HepG2 (cell line): ENCODE measurements around the gene PARN. TPM values are rescaled to one million over a fixed set of nuclear protein-coding genes. Genes with fewer than 3 reads are reported as not detected.

Experiments used
- ATAC-seq: fragments of 200-7000 bp; cut with Tn5 transposase; 3 replicates; pipeline ENCODE4 v1.9.1; 2020; ENCODE audit warnings: mild to moderate bottlenecking, moderate library complexity
- BruUV-seq: library from RNA; stranded (reverse); fragments of 400-500 nt; replicated peaks from 2 replicates; lab custom pipeline; 2021; lab: Mats Ljungman, UMichigan
- CTCF ChIA-PET: fragments of 300-600 bp; formaldehyde crosslinking; extraction: SDS; loops from one replicate; lab custom pipeline; 2021; ENCODE audit warnings: low total read pairs, inconsistent platforms, low intra/inter-chr PET ratio; lab: Yijun Ruan, JAX
- POLR2A ChIA-PET: fragments of 350-600 bp; sonication (Branson Sonifier 250); formaldehyde crosslinking; loops from one replicate; lab custom pipeline; 2020; ENCODE audit warnings: antibody characterized with exemption, inconsistent platforms; lab: Yijun Ruan, JAX
- DNase-seq: peaks from one replicate; pipeline ENCODE4 v3.0.0-alpha.2; 2015; ENCODE audit warnings: low spot score
- FAIRE-seq: peaks from 3 replicates; lab custom pipeline; 2011; peaks lifted over from hg19 to GRCh38; lab: Jason Lieb, UNC
- H2AFZ ChIP-seq: one replicate; pipeline ENCODE4 v1.6.1; 2011; ENCODE audit warnings: low read length, inconsistent platforms
- H3K27ac ChIP-seq: fragments of 300-600 bp; 3 replicates; pipeline ENCODE4 v1.8.0; 2011; ENCODE audit warnings: mixed run types, mild to moderate bottlenecking, mixed read lengths, low read length, inconsistent platforms; ENCODE audit not compliant: insufficient read depth; ENCODE audit errors: extremely low read length
- H3K27me3 ChIP-seq, 2 experiments: fragments of 200-600 bp in 1 of 2; 2 replicates in 1 of 2; 3 replicates in 1 of 2; pipeline versions ENCODE4 v1.6.0 to v1.8.0; 2011; ENCODE audit warnings: low read length in 2 of 2, mild to moderate bottlenecking in 2 of 2, moderate library complexity in 2 of 2, inconsistent platforms in 1 of 2; ENCODE audit not compliant: insufficient read depth in 2 of 2, control insufficient read depth in 1 of 2
- H3K36me3 ChIP-seq, 2 experiments: fragments of 200-600 bp in 1 of 2; replicated peaks in 1 of 2; 2 replicates in 1 of 2; 3 replicates in 1 of 2; pipeline versions ENCODE4 v1.5.1 to v1.8.0; 2011; ENCODE audit warnings: low read length in 2 of 2, inconsistent platforms in 1 of 2; ENCODE audit not compliant: insufficient read depth in 2 of 2, control insufficient read depth in 1 of 2
- H3K4me1 ChIP-seq: 2 replicates; pipeline ENCODE4 v1.5.1; 2012; ENCODE audit warnings: low read length, inconsistent platforms; ENCODE audit not compliant: insufficient read depth
- H3K4me2 ChIP-seq: 2 replicates; pipeline ENCODE4 v1.6.0; 2011; ENCODE audit warnings: low read depth, low read length, inconsistent platforms
- H3K4me3 ChIP-seq, 3 experiments: fragments of 200-600 bp in 1 of 3; sonication (generic), shearing (Covaris generic) in 1 of 3; replicated peaks in 1 of 3; 2 replicates each; pipeline ENCODE4 v1.5.1; 2011 to 2016; ENCODE audit warnings: low read length in 3 of 3, inconsistent platforms in 2 of 3, low read depth in 2 of 3, mild to moderate bottlenecking in 2 of 3, control low read depth in 1 of 3, mixed read lengths in 1 of 3; ENCODE audit not compliant: insufficient read depth in 1 of 3
- H3K79me2 ChIP-seq: one replicate; pipeline ENCODE4 v1.6.1; 2011; ENCODE audit warnings: low read length, inconsistent platforms; ENCODE audit not compliant: insufficient read depth
- H3K9ac ChIP-seq: 2 replicates; pipeline ENCODE4 v1.6.0; 2011; ENCODE audit warnings: mild to moderate bottlenecking, low read depth, low read length, inconsistent platforms; ENCODE audit not compliant: insufficient read depth
- H3K9me3 ChIP-seq: 2 replicates; pipeline ENCODE4 v1.5.1; 2012; ENCODE audit warnings: mild to moderate bottlenecking, low read length
- H4K20me1 ChIP-seq: 2 replicates; pipeline ENCODE4 v1.6.0; 2011; ENCODE audit warnings: inconsistent platforms, mild to moderate bottlenecking, low read length, moderate library complexity; ENCODE audit not compliant: insufficient read depth
- ATAD3A ChIP-seq: sonication (generic); formaldehyde crosslinking; IDR thresholded peaks from 2 replicates; pipeline ENCODE4 v1.4.0; 2020; ENCODE audit warnings: missing genetic modification reagents
- BRD4 ChIP-seq: sonication (generic); formaldehyde crosslinking; IDR thresholded peaks from 2 replicates; pipeline ENCODE4 v1.4.0; 2020; ENCODE audit warnings: missing genetic modification reagents
- JUND ChIP-seq: sonication (generic); formaldehyde crosslinking; IDR thresholded peaks from 2 replicates; pipeline ENCODE4 v1.8.0; 2022; ENCODE audit warnings: mild to moderate bottlenecking, missing genetic modification reagents
- NFATC3 ChIP-seq: sonication (generic); formaldehyde crosslinking; IDR thresholded peaks from 2 replicates; pipeline ENCODE4 v1.5.1; 2020; ENCODE audit warnings: mild to moderate bottlenecking, missing genetic modification reagents
- POLR2AphosphoS5 ChIP-seq: IDR thresholded peaks from 2 replicates; pipeline ENCODE4 v1.6.1; 2012; ENCODE audit warnings: low read depth, low read length
- THYN1 ChIP-seq: sonication (generic); formaldehyde crosslinking; IDR thresholded peaks from 2 replicates; pipeline ENCODE4 v1.8.1; 2023; ENCODE audit warnings: low read depth, mild to moderate bottlenecking, moderate library complexity, missing genetic modification reagents, borderline replicate concordance
- ZBTB21 ChIP-seq: sonication (generic); formaldehyde crosslinking; IDR thresholded peaks from 2 replicates; pipeline ENCODE4 v1.4.0; 2020; ENCODE audit warnings: missing genetic modification reagents
- ZMAT3 ChIP-seq: sonication (generic); formaldehyde crosslinking; conservative IDR thresholded peaks from 2 replicates; pipeline ENCODE4 v1.7.0; 2021; ENCODE audit warnings: missing genetic modification reagents
- ZNF660 ChIP-seq: sonication (generic); formaldehyde crosslinking; IDR thresholded peaks from 2 replicates; pipeline ENCODE4 v1.5.1; 2020; ENCODE audit warnings: mild to moderate bottlenecking, low read depth, missing genetic modification reagents, borderline replicate concordance
- ZSCAN25 ChIP-seq: sonication (generic); formaldehyde crosslinking; IDR thresholded peaks from 2 replicates; pipeline ENCODE4 v1.8.0; 2022; ENCODE audit warnings: mild to moderate bottlenecking, missing genetic modification reagents
- WGBS: methylation state at CpG from one replicate; pipeline ENCODE4 v1.1.6; 2017; ENCODE audit warnings: low lambda C conversion rate; 5-methylcytosine and 5-hydroxymethylcytosine counted together
- in situ Hi-C: cut with HindIII; loops from 2 replicates; pipeline ENCODE4 v1.10.0; 2017; ENCODE audit warnings: low pct_unique_long_range_greater_than_20kb; ENCODE audit not compliant: extremely low pct_ligation_motif_present
- intact Hi-C: fragments of 100-400 bp; cut with micrococcal nuclease; formaldehyde crosslinking; loops from one replicate; pipeline ENCODE4 v1.10.0; 2022; ENCODE audit not compliant: unreplicated experiment
- polyA plus RNA-seq, 8 experiments: library from polyadenylated mRNA; depleted of rRNA in 3 of 8; stranded (reverse) in 7 of 8; unstranded in 1 of 8; fragments of >200 nt; fragmentation: Illumina TruSeq in 4 of 8; extraction: Trizol in 4 of 8; gene quantifications; 2 replicates each; pipeline versions ENCODE4 v1.2.1 to v1.2.3, GENCODE V29; 2011 to 2016; ENCODE audit warnings: low read depth in 4 of 8, missing spikeins in 1 of 8, mixed read lengths in 1 of 8; ENCODE audit not compliant: insufficient read depth in 1 of 8
- total RNA-seq, 5 experiments: library from RNA; depleted of rRNA; stranded (reverse); fragments of >200 nt; fragmentation: Illumina TruSeq; extraction: Trizol; gene quantifications; 2 replicates each; pipeline ENCODE4 v1.2.3, GENCODE V29; 2016; ENCODE audit warnings: low read depth in 1 of 5
- TF ChIP-seq, protein P1 (sequence below): sonication (generic); formaldehyde crosslinking; IDR thresholded peaks from 2 replicates; pipeline ENCODE4; 2020; ENCODE audit warnings: missing genetic modification reagents, mild to moderate bottlenecking, borderline replicate concordance
- TF ChIP-seq, protein P2 (sequence below): IDR thresholded peaks from 2 replicates; pipeline ENCODE4 v1.6.1; 2016

PARN gene
- total and polyA plus RNA-seq, 2 of the 13 experiments (the other 11 are each of a cell fraction or from before 2014, with no cell fraction given) = 13.3 to 47.6 TPM

DNA sequence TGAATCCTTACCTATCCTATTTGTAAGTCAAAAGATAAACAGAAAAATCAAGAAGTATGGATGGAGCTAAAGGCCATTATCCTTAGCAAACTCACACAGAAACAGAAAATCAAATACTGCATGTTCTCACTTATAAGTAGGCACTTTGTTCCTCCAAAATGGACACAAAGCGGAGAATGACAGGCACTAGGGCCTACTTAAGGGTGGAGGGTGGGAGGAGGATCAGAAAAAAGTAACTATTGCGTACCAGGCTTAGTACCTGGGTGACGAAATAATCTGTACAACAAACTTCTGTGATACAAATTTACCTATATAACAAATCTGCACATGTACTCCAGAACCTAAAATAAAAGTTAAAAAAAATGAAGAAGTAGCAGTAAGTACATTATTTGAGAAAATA, 164.3 kb downstream of the PARN start (continued):
- TF ChIP-seq, protein P1, sequence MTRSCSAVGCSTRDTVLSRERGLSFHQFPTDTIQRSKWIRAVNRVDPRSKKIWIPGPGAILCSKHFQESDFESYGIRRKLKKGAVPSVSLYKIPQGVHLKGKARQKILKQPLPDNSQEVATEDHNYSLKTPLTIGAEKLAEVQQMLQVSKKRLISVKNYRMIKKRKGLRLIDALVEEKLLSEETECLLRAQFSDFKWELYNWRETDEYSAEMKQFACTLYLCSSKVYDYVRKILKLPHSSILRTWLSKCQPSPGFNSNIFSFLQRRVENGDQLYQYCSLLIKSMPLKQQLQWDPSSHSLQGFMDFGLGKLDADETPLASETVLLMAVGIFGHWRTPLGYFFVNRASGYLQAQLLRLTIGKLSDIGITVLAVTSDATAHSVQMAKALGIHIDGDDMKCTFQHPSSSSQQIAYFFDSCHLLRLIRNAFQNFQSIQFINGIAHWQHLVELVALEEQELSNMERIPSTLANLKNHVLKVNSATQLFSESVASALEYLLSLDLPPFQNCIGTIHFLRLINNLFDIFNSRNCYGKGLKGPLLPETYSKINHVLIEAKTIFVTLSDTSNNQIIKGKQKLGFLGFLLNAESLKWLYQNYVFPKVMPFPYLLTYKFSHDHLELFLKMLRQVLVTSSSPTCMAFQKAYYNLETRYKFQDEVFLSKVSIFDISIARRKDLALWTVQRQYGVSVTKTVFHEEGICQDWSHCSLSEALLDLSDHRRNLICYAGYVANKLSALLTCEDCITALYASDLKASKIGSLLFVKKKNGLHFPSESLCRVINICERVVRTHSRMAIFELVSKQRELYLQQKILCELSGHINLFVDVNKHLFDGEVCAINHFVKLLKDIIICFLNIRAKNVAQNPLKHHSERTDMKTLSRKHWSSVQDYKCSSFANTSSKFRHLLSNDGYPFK = no peak
- TF ChIP-seq ZNF660 (CRISPR knock-in tag) (no peak), ATAD3A (no peak)

DNA sequence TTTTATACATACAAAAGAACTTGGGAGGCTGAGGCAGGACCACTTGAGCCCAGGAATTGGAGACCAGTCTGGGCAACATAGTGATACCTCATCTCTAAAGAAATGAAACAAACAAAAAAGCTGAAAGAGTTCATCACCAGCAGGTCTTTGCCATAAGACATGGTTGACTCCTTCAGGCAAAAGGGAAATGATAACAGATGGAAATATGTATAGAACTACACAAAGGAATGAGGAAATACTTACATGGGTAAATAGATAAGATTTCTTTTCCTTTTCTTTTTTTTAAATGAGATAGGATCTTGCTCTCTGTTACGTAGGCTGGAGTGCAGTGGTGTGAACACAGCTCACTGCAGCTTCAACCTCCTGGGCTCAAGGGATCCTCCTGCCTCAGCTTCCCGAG, 165.3 kb downstream of the PARN start:
- no peak for TF ChIP-seq JUND
- TF ChIP-seq THYN1 (CRISPR knock-in tag) = no peak
- no peak for TF ChIP-seq ZBTB21 (CRISPR knock-in tag)
- TF ChIP-seq NFATC3 (CRISPR knock-in tag) = no peak
- TF ChIP-seq, protein P2, sequence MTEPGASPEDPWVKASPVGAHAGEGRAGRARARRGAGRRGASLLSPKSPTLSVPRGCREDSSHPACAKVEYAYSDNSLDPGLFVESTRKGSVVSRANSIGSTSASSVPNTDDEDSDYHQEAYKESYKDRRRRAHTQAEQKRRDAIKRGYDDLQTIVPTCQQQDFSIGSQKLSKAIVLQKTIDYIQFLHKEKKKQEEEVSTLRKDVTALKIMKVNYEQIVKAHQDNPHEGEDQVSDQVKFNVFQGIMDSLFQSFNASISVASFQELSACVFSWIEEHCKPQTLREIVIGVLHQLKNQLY (CRISPR knock-in tag) = no peak
- no peak for TF ChIP-seq ZMAT3 (CRISPR knock-in tag)
- TF ChIP-seq POLR2AphosphoS5 = no peak
- no peak for TF ChIP-seq BRD4 (CRISPR knock-in tag)
- TF ChIP-seq ZSCAN25 (CRISPR knock-in tag) = no peak
- Histone ChIP-seq H3K27me3 (no peaks in the 10 kb centered on the region), H2AFZ (no peak overlapping the region), H3K4me1 (peaks cover 7% of the 10 kb centered on the region; the same call in 1 of the 2 replicates), H3K4me3 (no peak overlapping the region), H4K20me1 (no peaks in the 10 kb centered on the region), H3K9ac (no peak overlapping the region), H3K4me2 (no peak overlapping the region), H3K79me2 (no peaks in the 10 kb centered on the region), H3K36me3 (peaks cover 4 to 14% of the 10 kb centered on the region in 2 experiments), H3K27ac (no peak overlapping the region), H3K9me3 (peaks cover 12% of the 10 kb centered on the region)
- intact Hi-C loops (no loop called here), in situ Hi-C loops (no loop called here)
- ATAC-seq = no peak
- 100% methylated on average over 2 of the region's 2 CpGs for WGBS
- no TSS peak for BruUV-seq
- POLR2A ChIA-PET = no interaction called here
- no peak for FAIRE-seq
- CTCF ChIA-PET = no interaction called here
- DNase-seq = no peak
